Measurements from ENCODE around the gene WDHD1. TPM values are rescaled to one million over a fixed set of nuclear protein-coding genes. Genes with fewer than 3 reads are reported as not detected.
"Not testable (repeated sequence)": the region's sequence is repeated elsewhere in the genome, so short reads cannot be mapped to it uniquely, and the experiment has no call there.

The WDHD1 gene
- total RNA-seq, 2 donors from 2014 or later = 43.7 to 50.7 TPM

DNA sequence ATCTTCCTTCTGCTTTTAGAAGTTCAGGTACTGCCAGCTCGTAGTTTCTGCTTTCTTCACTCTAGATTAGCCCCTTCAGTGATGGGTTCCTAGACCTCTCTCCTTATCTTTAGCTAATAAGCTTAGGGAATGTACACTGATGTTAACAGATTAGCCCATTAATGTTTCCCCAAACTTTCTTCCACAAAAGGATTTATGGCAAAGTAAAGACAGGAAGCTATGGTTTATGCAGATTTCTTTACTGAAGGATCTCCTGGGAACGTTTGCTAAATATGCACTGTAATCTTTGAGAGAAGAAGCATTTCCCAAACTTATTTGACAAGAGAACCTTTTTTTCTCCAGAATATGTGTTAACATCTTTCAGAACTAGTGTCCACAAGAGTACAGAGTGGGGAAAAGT, 4.3 kb upstream of the WDHD1 start:
- DNase-seq = no peak
- no peak for ATAC-seq (replicated peaks in 1 of 2)
- H3K36me3 Mint-ChIP-seq (ENCODE audit: insufficient read depth in 2 of 2) = peaks cover 2 to 9% of the 10 kb centered on the region in 2 donors
- H3K4me3 Mint-ChIP-seq = no peak overlapping the region
- no peaks in the 10 kb centered on the region for H3K27me3 Mint-ChIP-seq (ENCODE audit: low read depth)
- peak overlapping the region; percentile 46 for H3K27ac Mint-ChIP-seq
- no peaks in the 10 kb centered on the region for H3K9me3 Mint-ChIP-seq
- H3K4me1 Mint-ChIP-seq (ENCODE audit: low read depth) = peaks cover 34% of the 10 kb centered on the region

GRCh38 chr14:55028476-55028875, 1.6 kb upstream of the WDHD1 start:
- H3K36me3 Mint-ChIP-seq (ENCODE audit: insufficient read depth in 2 of 2) = peaks cover 0 to 13% of the 10 kb centered on the region in 2 donors
- H3K4me3 Mint-ChIP-seq = peak overlapping the region; percentile 87 to 94
- H3K27me3 Mint-ChIP-seq (ENCODE audit: low read depth) = no peaks in the 10 kb centered on the region
- H3K27ac Mint-ChIP-seq = peak overlapping the region; percentile 99
- no peaks in the 10 kb centered on the region for H3K9me3 Mint-ChIP-seq
- H3K4me1 Mint-ChIP-seq (ENCODE audit: low read depth) = peaks cover 45% of the 10 kb centered on the region
- ATAC-seq (replicated peaks in 1 of 2) = no peak
- no peak for DNase-seq

DNA sequence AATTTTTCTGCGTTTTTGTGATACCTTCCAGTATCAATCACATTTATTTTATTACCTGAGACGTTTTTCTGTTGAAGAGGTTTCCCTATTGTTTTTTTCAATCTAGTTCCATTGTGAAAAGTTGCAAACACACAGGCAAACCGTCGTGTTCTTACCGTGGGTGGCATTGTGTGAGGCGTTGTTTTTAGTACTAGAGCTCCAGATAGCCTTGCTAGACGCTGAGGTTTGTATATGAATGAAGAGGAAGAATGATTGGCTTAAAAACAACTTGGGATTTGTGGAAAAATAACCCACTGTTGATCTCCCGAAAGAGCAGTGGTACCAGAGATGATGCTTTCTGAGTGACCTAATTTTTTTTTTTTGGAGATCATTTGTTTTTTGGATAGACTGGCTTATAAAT, 1.2 kb upstream of the WDHD1 start:
- Mint-ChIP-seq H3K27me3 (ENCODE audit: low read depth) (no peaks in the 10 kb centered on the region), H3K27ac (peak overlapping the region; percentile 99), H3K4me3 (peak overlapping the region; percentile 87 to 94), H3K4me1 (ENCODE audit: low read depth) (peaks cover 45% of the 10 kb centered on the region), H3K36me3 (ENCODE audit: insufficient read depth in 2 of 2) (peaks cover 0 to 13% of the 10 kb centered on the region in 2 donors), H3K9me3 (no peaks in the 10 kb centered on the region)
- ATAC-seq (replicated peaks in 1 of 2) (no peak), DNase-seq (no peak)

DNA sequence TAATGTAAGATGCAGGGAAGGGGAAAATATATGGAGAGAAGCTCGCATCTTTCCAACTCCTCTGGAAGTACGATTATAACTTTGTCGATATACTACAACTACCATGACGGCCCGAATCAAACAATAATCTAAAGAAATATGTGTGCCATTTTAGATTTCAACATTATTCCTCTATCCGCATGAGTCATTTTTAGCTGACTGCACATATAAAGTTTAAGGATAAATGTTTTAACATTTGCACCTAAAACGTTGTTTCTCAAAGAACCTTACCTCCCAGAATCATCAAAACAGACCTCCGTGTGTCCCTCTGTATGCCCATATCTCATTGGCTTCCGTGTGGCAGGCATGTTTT, 482 bp downstream of the WDHD1 start:
- Mint-ChIP-seq H3K27ac (peak overlapping the region; percentile 99), H3K4me3 (peak overlapping the region; percentile 87 to 94), H3K4me1 (ENCODE audit: low read depth) (peaks cover 47% of the 10 kb centered on the region), H3K9me3 (no peaks in the 10 kb centered on the region), H3K27me3 (ENCODE audit: low read depth) (no peaks in the 10 kb centered on the region), H3K36me3 (ENCODE audit: insufficient read depth in 2 of 2) (peaks cover 3 to 20% of the 10 kb centered on the region in 2 donors)
- ATAC-seq (replicated peaks in 1 of 2) (no peak), DNase-seq (no peak)

DNA sequence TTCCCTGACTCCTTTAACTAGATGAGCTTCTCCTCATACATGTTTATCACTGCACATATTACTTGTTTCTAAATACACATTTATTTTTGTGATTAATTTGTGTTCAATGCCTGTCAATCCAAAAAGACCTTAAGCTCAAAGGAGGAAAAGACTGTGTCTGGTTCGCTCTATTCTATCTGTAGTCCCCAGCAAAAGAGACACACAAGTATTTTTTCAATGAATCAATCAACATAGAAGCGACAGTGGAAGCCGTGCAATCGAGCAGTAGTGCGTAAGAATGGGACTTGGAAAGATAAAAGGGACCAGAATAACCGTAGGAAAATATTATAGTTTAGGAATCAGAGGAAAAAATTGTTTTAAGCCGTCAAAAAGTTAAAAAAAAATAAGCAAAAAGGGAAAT, 951 bp downstream of the WDHD1 start:
- H3K4me3 Mint-ChIP-seq = peak overlapping the region; percentile 87 to 94
- no peaks in the 10 kb centered on the region for H3K27me3 Mint-ChIP-seq (ENCODE audit: low read depth)
- ATAC-seq (replicated peaks in 1 of 2) (no peak), DNase-seq (no peak)
- peaks cover 47% of the 10 kb centered on the region for H3K4me1 Mint-ChIP-seq (ENCODE audit: low read depth)
- peaks cover 3 to 20% of the 10 kb centered on the region in 2 donors for H3K36me3 Mint-ChIP-seq (ENCODE audit: insufficient read depth in 2 of 2)
- H3K9me3 Mint-ChIP-seq = no peaks in the 10 kb centered on the region
- H3K27ac Mint-ChIP-seq = peak overlapping the region; percentile 99

DNA sequence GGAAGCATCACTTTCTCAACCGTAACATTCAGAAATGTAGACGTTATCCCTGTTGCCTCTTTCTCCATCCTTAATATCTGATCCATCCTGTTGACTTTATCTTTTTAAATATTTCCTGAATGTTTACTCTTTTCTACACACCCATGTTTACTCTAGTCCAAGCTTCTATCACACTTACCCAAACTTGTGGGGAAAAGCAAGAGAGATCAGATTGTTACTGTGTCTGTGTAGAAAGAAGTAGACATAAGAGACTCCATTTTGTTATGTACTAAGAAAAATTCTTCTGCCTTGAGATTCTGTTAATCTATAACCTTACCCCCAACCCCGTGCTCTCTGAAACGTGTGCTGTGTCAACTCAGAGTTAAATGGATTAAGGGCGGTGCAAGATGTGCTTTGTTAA, 2.5 kb downstream of the WDHD1 start:
- peaks cover 3 to 26% of the 10 kb centered on the region in 2 donors for H3K36me3 Mint-ChIP-seq (ENCODE audit: insufficient read depth in 2 of 2)
- not testable (repeated sequence) for H3K9me3 Mint-ChIP-seq; ATAC-seq (replicated peaks in 1 of 2); DNase-seq; H3K27me3 Mint-ChIP-seq (ENCODE audit: low read depth); H3K4me3 Mint-ChIP-seq
- H3K4me1 Mint-ChIP-seq (ENCODE audit: low read depth) = peaks cover 33% of the 10 kb centered on the region
- H3K27ac Mint-ChIP-seq = peak overlapping the region; percentile 4

GRCh38 chr14:55019968-55020554, 6.8 kb downstream of the WDHD1 start:
- Mint-ChIP-seq H3K4me1 (ENCODE audit: low read depth) (peaks cover 10% of the 10 kb centered on the region), H3K27me3 (ENCODE audit: low read depth) (no peaks in the 10 kb centered on the region), H3K27ac (no peak overlapping the region), H3K36me3 (ENCODE audit: insufficient read depth in 2 of 2) (peaks cover 3 to 22% of the 10 kb centered on the region in 2 donors), H3K4me3 (no peak overlapping the region), H3K9me3 (no peaks in the 10 kb centered on the region)
- ATAC-seq (replicated peaks in 1 of 2) (no peak), DNase-seq (no peak)

DNA sequence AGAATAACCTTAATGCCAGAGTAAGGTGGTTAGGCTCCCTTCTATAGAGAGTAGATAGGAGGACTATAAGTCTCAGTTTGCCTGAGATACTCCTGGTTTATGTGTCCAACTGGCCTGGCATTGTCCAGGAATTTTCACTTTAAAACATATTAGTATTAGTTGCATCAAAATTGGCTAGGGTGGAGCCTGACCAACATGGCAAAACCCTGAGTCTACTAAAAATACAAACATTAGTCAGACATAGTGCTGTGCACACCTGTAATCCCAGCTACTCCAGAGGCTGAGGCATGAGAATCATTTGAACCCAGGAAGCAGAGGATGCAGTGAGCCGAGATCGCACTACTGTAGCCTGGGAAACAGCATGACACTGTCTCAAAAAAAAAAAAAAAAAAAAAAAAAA, 11.9 kb downstream of the WDHD1 start:
- Mint-ChIP-seq H3K9me3 (no peaks in the 10 kb centered on the region), H3K4me1 (ENCODE audit: low read depth) (no peaks in the 10 kb centered on the region), H3K27ac (no peak overlapping the region), H3K4me3 (no peak overlapping the region), H3K27me3 (ENCODE audit: low read depth) (no peaks in the 10 kb centered on the region), H3K36me3 (ENCODE audit: insufficient read depth in 2 of 2) (peaks cover 12 to 27% of the 10 kb centered on the region in 2 donors)
- DNase-seq (no peak), ATAC-seq (replicated peaks in 1 of 2) (no peak)

- H3K27me3 Mint-ChIP-seq (ENCODE audit: low read depth) = no peaks in the 10 kb centered on the region
- DNase-seq (no peak), ATAC-seq (replicated peaks in 1 of 2) (no peak)
- no peaks in the 10 kb centered on the region for H3K9me3 Mint-ChIP-seq
- H3K27ac Mint-ChIP-seq = no peak overlapping the region
- H3K36me3 Mint-ChIP-seq (ENCODE audit: insufficient read depth in 2 of 2) = peaks cover 5 to 28% of the 10 kb centered on the region in 2 donors
- H3K4me1 Mint-ChIP-seq (ENCODE audit: low read depth) = no peaks in the 10 kb centered on the region
- H3K4me3 Mint-ChIP-seq = no peak overlapping the region
These were observed 21.8 kb downstream of the WDHD1 start for GRCh38 chr14:55005071-55005470.

- no peak for ATAC-seq (replicated peaks in 1 of 2)
These were observed 26.5 kb downstream of the WDHD1 start for GRCh38 chr14:55000381-55000780.

GRCh38 chr14:54985156-54985555, 41.7 kb downstream of the WDHD1 start:
- no peak for ATAC-seq (replicated peaks in 1 of 2)
- Mint-ChIP-seq H3K4me1 (ENCODE audit: low read depth) (no peaks in the 10 kb centered on the region), H3K9me3 (no peaks in the 10 kb centered on the region), H3K27me3 (ENCODE audit: low read depth) (no peaks in the 10 kb centered on the region), H3K27ac (no peak overlapping the region), H3K36me3 (ENCODE audit: insufficient read depth in 2 of 2) (peaks cover 7 to 38% of the 10 kb centered on the region in 2 donors), H3K4me3 (no peak overlapping the region)
- no peak for DNase-seq

More at GRCh38 chr14:55000381-55000780, 26.5 kb downstream of the WDHD1 start:
- H3K27me3 Mint-ChIP-seq (ENCODE audit: low read depth) = no peaks in the 10 kb centered on the region
- peaks cover 7 to 33% of the 10 kb centered on the region in 2 donors for H3K36me3 Mint-ChIP-seq (ENCODE audit: insufficient read depth in 2 of 2)
- H3K27ac Mint-ChIP-seq = no peak overlapping the region
- H3K9me3 Mint-ChIP-seq = no peaks in the 10 kb centered on the region
- no peaks in the 10 kb centered on the region for H3K4me1 Mint-ChIP-seq (ENCODE audit: low read depth)
- DNase-seq = no peak
- H3K4me3 Mint-ChIP-seq = no peak overlapping the region

GRCh38 chr14:54981698-54982097, 45.2 kb downstream of the WDHD1 start:
- no peak overlapping the region for H3K27ac Mint-ChIP-seq
- no peaks in the 10 kb centered on the region for H3K27me3 Mint-ChIP-seq (ENCODE audit: low read depth)
- H3K4me1 Mint-ChIP-seq (ENCODE audit: low read depth) = no peaks in the 10 kb centered on the region
- ATAC-seq (replicated peaks in 1 of 2) = no peak
- H3K36me3 Mint-ChIP-seq (ENCODE audit: insufficient read depth in 2 of 2) = peaks cover 5 to 20% of the 10 kb centered on the region in 2 donors
- no peak overlapping the region for H3K4me3 Mint-ChIP-seq
- DNase-seq = no peak
- no peaks in the 10 kb centered on the region for H3K9me3 Mint-ChIP-seq

DNA sequence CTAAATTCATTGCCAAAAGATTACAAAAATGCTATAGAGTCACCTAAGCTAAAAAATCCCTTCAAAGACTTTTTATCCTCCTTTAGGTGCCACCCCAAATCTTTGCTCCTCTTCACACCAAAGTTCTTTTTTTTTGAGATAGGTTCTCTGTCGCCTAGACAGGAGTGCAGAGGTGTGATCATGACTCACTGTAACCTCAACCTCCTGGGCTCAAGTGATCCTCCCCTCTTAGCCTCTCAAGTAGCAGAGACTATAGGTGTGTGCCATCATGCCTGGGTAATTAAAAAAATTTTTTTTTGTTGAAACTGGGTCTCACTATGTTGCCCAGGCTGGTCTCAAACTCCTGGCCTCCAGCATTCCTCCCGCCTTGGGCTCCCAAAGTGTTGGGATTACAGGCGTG, 47.9 kb downstream of the WDHD1 start:
- Mint-ChIP-seq H3K9me3 (no peaks in the 10 kb centered on the region), H3K27me3 (ENCODE audit: low read depth) (no peaks in the 10 kb centered on the region), H3K27ac (no peak overlapping the region), H3K4me3 (no peak overlapping the region), H3K4me1 (ENCODE audit: low read depth) (no peaks in the 10 kb centered on the region), H3K36me3 (ENCODE audit: insufficient read depth in 2 of 2) (peaks cover 0 to 7% of the 10 kb centered on the region in 2 donors)
- ATAC-seq (replicated peaks in 1 of 2) = peak in 1 of 2 donors; percentile 35
- no peak for DNase-seq

DNA sequence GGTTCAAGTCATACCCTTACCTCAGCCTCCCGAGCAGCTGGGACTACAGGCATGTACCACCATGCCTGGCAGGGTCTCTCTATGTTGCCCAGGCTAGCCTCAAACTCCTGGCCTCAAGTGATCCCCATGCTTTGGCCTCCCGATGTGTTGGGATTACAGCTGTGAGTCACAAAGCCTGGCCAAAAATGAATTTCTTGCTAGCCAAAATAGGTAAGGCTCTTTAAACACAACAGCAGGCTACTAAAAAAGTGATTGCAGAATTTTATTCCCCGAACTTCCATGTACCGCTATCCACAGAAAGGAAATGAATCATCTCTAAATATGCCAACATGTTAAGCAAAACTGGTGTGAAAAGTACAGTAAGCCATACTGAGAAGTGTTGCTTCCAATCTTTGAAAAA, 50.6 kb downstream of the WDHD1 start:
- DNase-seq (no peak), ATAC-seq (replicated peaks in 1 of 2) (no peak)
- Mint-ChIP-seq H3K27me3 (ENCODE audit: low read depth) (no peaks in the 10 kb centered on the region), H3K4me3 (no peak overlapping the region), H3K36me3 (ENCODE audit: insufficient read depth in 2 of 2) (peaks cover 0 to 11% of the 10 kb centered on the region in 2 donors), H3K9me3 (no peaks in the 10 kb centered on the region), H3K27ac (no peak overlapping the region), H3K4me1 (ENCODE audit: low read depth) (no peaks in the 10 kb centered on the region)

All from activated T-cell treated with anti-CD3 and anti-CD28 coated beads, Interleukin-2, amount 50 U/mL, for 72 hours (primary cell).